Parathyroid adenoma (tissue), 2 donors: ENCODE data around the gene TDP1.

Experiments used
- H2AFZ ChIP-seq: fragments of 300-600 bp; sonication (generic); one replicate; pipeline ENCODE4 v1.7.0; 2017; ENCODE audit warnings: antibody characterized with exemption, mild to moderate bottlenecking
- H3K27ac ChIP-seq: fragments of 300-600 bp; sonication (generic); one replicate; pipeline ENCODE4 v1.7.0; 2017
- H3K27me3 ChIP-seq: fragments of 300-600 bp; sonication (generic); one replicate; pipeline ENCODE4 v1.7.0; 2017; ENCODE audit warnings: low read length; ENCODE audit not compliant: control insufficient read depth, insufficient read depth
- H3K36me3 ChIP-seq: fragments of 300-600 bp; sonication (generic); one replicate; pipeline ENCODE4 v1.7.0; 2017; ENCODE audit warnings: low read length; ENCODE audit not compliant: control insufficient read depth, insufficient read depth
- H3K4me1 ChIP-seq: fragments of 300-600 bp; sonication (generic); one replicate; pipeline ENCODE4 v1.7.0; 2017; ENCODE audit warnings: control low read depth
- H3K4me2 ChIP-seq: fragments of 300-600 bp; sonication (generic); one replicate; pipeline ENCODE4 v1.7.0; 2017; ENCODE audit warnings: low read length
- H3K4me3 ChIP-seq: fragments of 300-600 bp; sonication (generic); one replicate; pipeline ENCODE4 v1.7.0; 2017; ENCODE audit warnings: low read depth, low read length
- H3K79me2 ChIP-seq: fragments of 300-600 bp; sonication (generic); one replicate; pipeline ENCODE4 v1.7.0; 2017; ENCODE audit warnings: control low read depth
- H3K9ac ChIP-seq: fragments of 300-600 bp; sonication (generic); one replicate; pipeline ENCODE4 v1.7.0; 2017; ENCODE audit warnings: mild to moderate bottlenecking
- H3K9me3 ChIP-seq: fragments of 300-600 bp; sonication (generic); one replicate; pipeline ENCODE4 v1.7.0; 2017; ENCODE audit warnings: low read length; ENCODE audit not compliant: control insufficient read depth
- TF ChIP-seq, protein P1 (sequence below): fragments of 300-600 bp; sonication (generic); IDR thresholded peaks from one replicate; pipeline ENCODE4 v1.7.0; 2017; ENCODE audit warnings: antibody characterized with exemption, mild to moderate bottlenecking
- donor health status: primary hyperparathyroidism.

The TDP1 gene

DNA sequence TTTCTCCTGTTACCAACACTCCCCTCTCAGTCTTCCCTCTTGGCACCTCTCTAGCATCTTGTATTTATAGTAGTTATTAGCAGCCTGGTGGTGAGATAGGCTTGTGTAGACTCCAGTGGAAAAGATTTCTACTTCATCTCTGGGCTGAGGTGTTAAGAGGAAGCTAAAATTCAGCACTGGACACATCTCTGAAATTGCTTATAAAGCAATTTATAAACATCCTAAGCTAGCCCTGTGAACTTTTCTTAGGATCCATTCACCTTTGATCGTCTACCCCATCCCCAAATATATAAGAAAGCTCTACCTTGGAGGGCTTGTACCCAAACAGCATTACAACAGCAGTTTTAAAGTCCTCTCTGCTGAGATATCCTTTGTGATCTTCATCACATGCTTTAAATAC lies 2.1 kb upstream of the TDP1 start:
- no peak overlapping the region for H2AFZ ChIP-seq
- TF ChIP-seq, protein P1, sequence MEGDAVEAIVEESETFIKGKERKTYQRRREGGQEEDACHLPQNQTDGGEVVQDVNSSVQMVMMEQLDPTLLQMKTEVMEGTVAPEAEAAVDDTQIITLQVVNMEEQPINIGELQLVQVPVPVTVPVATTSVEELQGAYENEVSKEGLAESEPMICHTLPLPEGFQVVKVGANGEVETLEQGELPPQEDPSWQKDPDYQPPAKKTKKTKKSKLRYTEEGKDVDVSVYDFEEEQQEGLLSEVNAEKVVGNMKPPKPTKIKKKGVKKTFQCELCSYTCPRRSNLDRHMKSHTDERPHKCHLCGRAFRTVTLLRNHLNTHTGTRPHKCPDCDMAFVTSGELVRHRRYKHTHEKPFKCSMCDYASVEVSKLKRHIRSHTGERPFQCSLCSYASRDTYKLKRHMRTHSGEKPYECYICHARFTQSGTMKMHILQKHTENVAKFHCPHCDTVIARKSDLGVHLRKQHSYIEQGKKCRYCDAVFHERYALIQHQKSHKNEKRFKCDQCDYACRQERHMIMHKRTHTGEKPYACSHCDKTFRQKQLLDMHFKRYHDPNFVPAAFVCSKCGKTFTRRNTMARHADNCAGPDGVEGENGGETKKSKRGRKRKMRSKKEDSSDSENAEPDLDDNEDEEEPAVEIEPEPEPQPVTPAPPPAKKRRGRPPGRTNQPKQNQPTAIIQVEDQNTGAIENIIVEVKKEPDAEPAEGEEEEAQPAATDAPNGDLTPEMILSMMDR: no peak
- peak overlapping the region; percentile 93 for H3K4me2 ChIP-seq
- H3K27me3 ChIP-seq: no peaks in the 10 kb centered on the region
- no peak overlapping the region for H3K9ac ChIP-seq
- no peak overlapping the region for H3K4me3 ChIP-seq
- H3K36me3 ChIP-seq: no peaks in the 10 kb centered on the region
- no peaks in the 10 kb centered on the region for H3K79me2 ChIP-seq
- peaks cover 13% of the 10 kb centered on the region for H3K4me1 ChIP-seq
- no peaks in the 10 kb centered on the region for H3K9me3 ChIP-seq
- H3K27ac ChIP-seq: no peak overlapping the region

DNA sequence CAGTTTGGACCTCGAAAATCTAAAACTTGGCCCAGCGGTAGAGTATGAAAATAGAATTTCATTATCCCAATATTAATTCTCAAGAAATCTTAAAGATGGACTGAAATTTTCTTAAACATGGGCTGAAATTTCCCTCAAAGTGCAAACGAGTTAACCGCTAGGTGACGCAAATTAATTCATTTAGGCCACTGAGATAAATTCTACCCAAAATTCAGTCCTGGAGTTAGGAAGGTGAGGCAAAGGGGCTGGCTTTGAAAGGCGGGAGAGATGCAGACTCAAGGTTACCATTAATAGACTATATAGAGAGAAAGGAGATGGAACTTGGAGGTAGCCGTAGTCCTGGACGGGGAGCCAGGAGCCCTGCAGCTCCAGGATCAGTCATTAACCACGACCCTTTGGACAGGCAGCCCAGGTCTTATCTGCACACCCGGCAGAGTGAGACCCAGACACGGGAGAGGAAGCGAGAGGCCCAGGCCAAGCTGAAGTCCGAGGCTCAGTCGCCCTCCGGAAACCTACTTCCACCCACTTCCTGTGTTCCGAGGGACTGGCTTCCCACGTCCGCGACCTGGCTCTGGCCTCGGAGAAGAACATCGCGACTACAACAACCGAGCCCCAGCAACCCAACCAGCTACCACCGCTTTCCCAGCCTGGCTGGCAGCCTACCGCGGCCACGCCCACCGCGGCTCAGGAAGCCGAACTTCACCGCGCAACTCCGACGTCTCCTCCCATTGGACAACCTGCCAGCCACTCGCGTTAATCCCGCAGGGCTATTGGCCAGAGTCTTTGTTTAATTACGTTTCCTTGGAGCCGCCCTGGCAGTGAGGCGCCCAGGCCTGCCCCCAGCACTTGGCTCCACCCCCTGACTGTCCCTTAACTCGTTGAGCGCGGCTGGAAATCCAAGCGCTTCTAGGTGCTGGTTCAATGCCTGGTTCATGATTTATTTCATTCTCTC lies 1.4 kb upstream of the TDP1 start, which contains the start of gene EFCAB11:
EFCAB11 (minus strand) TSS at position 661 of the 952 bp plus-strand sequence; CDS start at position 591, 70 bp downstream.
- Histone ChIP-seq H3K79me2 (no peaks in the 10 kb centered on the region), H3K4me3 (peak within 1 kb of the TSS; percentile 90), H3K9ac (no peak within 1 kb of the TSS), H3K4me2 (peak within 1 kb of the TSS; percentile 93), H3K4me1 (peaks cover 13% of the 10 kb centered on the region), H3K9me3 (no peaks in the 10 kb centered on the region), H2AFZ (peak within 1 kb of the TSS; percentile 86), H3K36me3 (no peaks in the 10 kb centered on the region), H3K27me3 (no peaks in the 10 kb centered on the region), H3K27ac (peak within 1 kb of the TSS; percentile 76)
- TF ChIP-seq, protein P1: no peak

DNA sequence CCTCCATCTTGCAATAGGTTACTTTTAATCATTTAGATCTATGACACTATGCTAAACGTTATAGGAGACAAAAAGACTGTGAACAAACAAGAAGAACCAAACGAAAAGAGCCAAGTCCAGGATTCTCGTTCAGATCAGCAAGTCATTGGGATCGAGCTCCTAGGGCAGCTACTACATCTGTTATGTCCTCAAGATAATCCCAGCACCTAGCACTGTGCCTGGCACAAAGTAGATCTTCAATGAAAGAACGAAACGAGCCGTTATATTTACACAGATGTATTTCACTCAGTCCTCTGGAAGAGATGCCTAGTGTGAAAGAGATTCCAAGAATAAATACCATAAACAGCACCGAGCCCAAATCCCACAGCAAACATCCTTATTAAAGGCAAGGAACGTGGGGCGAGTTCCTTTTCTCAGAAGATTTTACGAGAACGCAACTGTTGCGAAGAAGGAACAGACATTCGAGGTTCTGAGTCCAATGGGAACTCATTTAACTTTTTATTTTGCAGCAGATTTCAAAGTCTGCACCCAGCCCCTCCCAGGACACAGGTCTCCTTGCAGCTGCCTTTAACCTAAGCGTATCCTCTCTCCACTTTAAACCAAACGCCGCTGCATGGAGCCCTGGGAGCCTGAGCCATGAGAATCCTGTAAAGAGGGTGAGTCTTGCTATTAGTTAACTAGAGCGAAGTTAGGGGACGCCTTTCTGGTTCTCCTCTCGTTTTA lies 544 bp upstream of the TDP1 start:
- peaks cover 13% of the 10 kb centered on the region for H3K4me1 ChIP-seq
- H3K36me3 ChIP-seq: no peaks in the 10 kb centered on the region
- no peaks in the 10 kb centered on the region for H3K79me2 ChIP-seq
- TF ChIP-seq, protein P1: no peak
- H3K27me3 ChIP-seq: no peaks in the 10 kb centered on the region
- peak overlapping the region; percentile 90 for H3K4me3 ChIP-seq
- H3K27ac ChIP-seq: peak overlapping the region; percentile 76
- no peak overlapping the region for H3K9ac ChIP-seq
- peak overlapping the region; percentile 74 for H2AFZ ChIP-seq
- H3K9me3 ChIP-seq: no peaks in the 10 kb centered on the region
- peak overlapping the region; percentile 93 for H3K4me2 ChIP-seq

DNA sequence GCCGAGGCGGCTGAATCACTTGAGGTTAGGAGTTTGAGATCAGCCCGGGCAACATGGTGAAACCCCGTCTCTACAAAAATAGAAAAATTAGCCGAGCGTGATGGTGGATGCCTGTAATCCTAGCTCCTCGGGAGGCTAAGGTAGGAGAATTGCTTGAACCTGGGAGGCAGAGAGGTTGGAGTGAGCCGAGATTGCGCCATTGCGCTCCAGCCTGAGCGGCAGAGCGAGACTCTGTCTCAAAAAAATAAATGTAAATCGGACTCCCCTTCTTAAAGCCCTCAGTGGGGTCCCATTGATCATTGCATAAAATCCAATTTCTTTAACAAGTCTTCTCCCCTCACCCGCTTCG lies 908 bp downstream of the TDP1 start:
- no peaks in the 10 kb centered on the region for H3K79me2 ChIP-seq
- no peaks in the 10 kb centered on the region for H3K27me3 ChIP-seq
- no peaks in the 10 kb centered on the region for H3K9me3 ChIP-seq
- no peak overlapping the region for H3K9ac ChIP-seq
- TF ChIP-seq, protein P1: no peak
- no peaks in the 10 kb centered on the region for H3K36me3 ChIP-seq
- peaks cover 13% of the 10 kb centered on the region for H3K4me1 ChIP-seq
- H2AFZ ChIP-seq: peak overlapping the region; percentile 74
- peak overlapping the region; percentile 93 for H3K4me2 ChIP-seq
- peak overlapping the region; percentile 90 for H3K4me3 ChIP-seq
- peak overlapping the region; percentile 76 for H3K27ac ChIP-seq
